Right renal pelvis (tissue), 4 donors: Measurements from ENCODE around the gene BARX1. TPM values are rescaled to one million over a fixed set of nuclear protein-coding genes. Genes with fewer than 3 reads are reported as not detected.
"Not testable (repeated sequence)": the region's sequence is repeated elsewhere in the genome, so short reads cannot be mapped to it uniquely, and the experiment has no call there.

Source experiments
- DNase-seq, 4 donors: peaks; one replicate each; pipeline ENCODE4 v3.0.0-alpha.2; 2013; ENCODE audit warnings: low read depth in 4 of 4, low spot score in 3 of 4, missing footprints in 1 of 4
- polyA plus RNA-seq, 4 donors: library from polyadenylated mRNA; unstranded; fragments of 120-200 nt; gene quantifications; one replicate each; pipeline ENCODE4 v1.2.1, GENCODE V29; 2013; ENCODE audit not compliant: insufficient read length in 4 of 4

BARX1 gene
- polyA plus RNA-seq, 4 donors: 0.15 to 0.40 (median 0.35) TPM

GRCh38 chr9:93952784-93953495 lies 2.2 kb downstream of the BARX1 start:
- DNase-seq: no peak

GRCh38 chr9:93952119-93952783 lies 2.9 kb downstream of the BARX1 start:
- no peak for DNase-seq

GRCh38 chr9:93951655-93952118 lies 3.5 kb downstream of the BARX1 start:
- DNase-seq: no peak

- no peak for DNase-seq
Measured at GRCh38 chr9:93950619-93951601, 4.2 kb downstream of the BARX1 start.

GRCh38 chr9:93949694-93950449 lies 5.3 kb downstream of the BARX1 start:
- no peak for DNase-seq

- DNase-seq: no peak
Measured at GRCh38 chr9:93949073-93949693, 6.0 kb downstream of the BARX1 start.

- no peak for DNase-seq
Measured at GRCh38 chr9:93948441-93949072, 6.6 kb downstream of the BARX1 start.

- no peak for DNase-seq
Measured at GRCh38 chr9:93947409-93948070, 7.6 kb downstream of the BARX1 start.

- no peak for DNase-seq
Measured at GRCh38 chr9:93946338-93946712, 8.8 kb downstream of the BARX1 start.

GRCh38 chr9:93945400-93946337 lies 9.5 kb downstream of the BARX1 start:
- no peak for DNase-seq

GRCh38 chr9:93944011-93944410 lies 11.1 kb downstream of the BARX1 start:
- DNase-seq: no peak

GRCh38 chr9:93942161-93942560 lies 13.0 kb downstream of the BARX1 start:
- no peak for DNase-seq

GRCh38 chr9:93941493-93941892 lies 13.7 kb downstream of the BARX1 start:
- no peak for DNase-seq

- DNase-seq: no peak
Measured at GRCh38 chr9:93940951-93941350, 14.2 kb downstream of the BARX1 start.

- not testable (repeated sequence) for DNase-seq
Measured at GRCh38 chr9:93939589-93939988, 15.6 kb downstream of the BARX1 start.

- no peak for DNase-seq
Measured at GRCh38 chr9:93937193-93937592, 18.0 kb downstream of the BARX1 start.

GRCh38 chr9:93931905-93932304 lies 23.2 kb downstream of the BARX1 start:
- DNase-seq: no peak

GRCh38 chr9:93930070-93930469 lies 25.1 kb downstream of the BARX1 start:
- no peak for DNase-seq
